NK-92 treated with Interleukin-12 subunit alpha and Interleukin-12 subunit beta, amount 100 ng/mL, for 24 hours (cell line): ENCODE data around the gene IST1.
"Not testable (repeated sequence)": the region's sequence is repeated elsewhere in the genome, so short reads cannot be mapped to it uniquely, and the experiment has no call there.

Experiments used
- DNase-seq: peaks from one replicate; lab custom pipeline; 2025; lab: John Stamatoyannopoulos, UW

IST1 gene

DNA sequence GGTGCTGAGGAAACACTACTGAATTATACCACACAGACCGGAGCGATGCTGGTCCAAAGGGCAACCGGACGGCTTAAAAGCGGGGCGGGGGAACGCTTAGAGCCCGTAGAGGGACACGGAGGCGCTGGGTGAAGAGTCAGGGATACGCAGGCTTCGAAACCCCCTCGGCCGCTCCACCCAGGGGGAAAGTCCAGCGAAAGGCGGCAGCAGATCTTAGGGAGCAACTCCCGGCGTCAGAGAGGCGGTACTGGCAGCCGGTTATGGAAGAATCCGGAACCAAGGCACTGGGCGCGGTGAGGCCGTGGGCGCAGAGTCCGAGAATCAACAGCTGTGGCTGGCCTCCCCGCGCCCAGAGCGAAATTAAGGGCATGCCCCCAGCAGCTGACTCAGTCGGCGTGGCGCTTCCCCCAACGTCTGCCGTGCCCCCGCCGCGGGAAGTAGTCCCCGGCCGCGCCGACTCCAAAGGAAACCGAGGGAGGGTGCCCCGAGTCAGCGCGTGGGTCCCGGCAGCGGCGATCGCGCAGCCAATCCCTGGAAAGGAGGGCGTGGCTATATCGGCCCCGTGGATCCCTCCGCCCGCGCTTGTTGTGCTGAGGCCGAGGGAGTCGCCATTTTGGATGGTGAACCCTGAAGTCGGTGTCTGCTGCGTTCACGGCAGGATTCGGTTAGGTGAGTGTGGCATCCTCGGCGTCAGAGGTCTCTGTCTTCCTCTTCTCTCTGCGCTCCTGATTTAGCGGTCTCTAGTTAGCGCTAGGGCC is at the start of gene IST1:
Gene IST1, plus strand, starts transcription at position 611 of the 758 bp plus-strand sequence. CDS start 20,110 bp downstream, outside the sequence.
- DNase-seq, result peak; percentile 95

DNA sequence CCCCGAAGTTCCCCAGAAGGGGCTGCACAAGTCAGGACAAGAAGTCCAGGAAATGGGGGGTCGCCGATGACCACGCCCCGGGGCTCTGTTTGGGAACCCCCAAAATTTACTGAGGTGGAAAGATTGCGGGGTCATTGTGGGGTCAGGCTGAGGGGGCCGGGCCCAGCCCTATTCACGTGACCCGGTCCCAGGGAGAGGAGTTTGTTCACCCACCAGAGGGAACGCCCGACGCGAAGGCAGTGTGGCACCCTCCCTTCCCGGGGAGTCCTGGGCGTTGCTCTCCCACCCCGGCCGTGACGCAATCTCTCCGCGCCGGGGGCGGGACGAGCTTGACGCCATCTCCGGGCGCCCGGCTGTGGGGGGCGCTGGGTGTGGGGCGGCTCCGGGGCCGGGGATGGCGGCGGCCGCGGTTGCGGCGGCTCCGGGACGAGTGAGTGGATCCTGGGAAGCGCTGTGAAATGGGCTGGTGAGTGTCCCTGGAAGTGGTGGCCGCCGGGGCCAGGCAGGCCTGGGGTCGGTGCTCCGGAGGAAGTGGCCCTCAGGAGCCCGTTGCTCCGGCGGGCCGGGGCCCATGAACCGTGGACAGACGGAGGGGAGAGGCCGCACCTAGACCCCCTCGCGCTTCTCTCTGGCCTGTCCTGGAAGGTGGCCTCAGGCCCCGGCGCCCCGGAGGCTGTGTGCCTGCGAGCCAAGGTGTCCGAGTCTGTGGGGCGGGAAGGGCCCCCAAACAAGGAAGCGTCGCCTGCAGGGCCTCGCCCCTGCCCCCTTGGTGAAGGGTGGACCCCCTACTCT is 49.5 kb upstream of the IST1 start, which contains the start of gene ATXN1L:
Gene ATXN1L, plus strand, starts transcription at position 338 of the 792 bp plus-strand sequence. CDS start 3,765 bp downstream, outside the sequence.
- peak; percentile 69 for DNase-seq

DNA sequence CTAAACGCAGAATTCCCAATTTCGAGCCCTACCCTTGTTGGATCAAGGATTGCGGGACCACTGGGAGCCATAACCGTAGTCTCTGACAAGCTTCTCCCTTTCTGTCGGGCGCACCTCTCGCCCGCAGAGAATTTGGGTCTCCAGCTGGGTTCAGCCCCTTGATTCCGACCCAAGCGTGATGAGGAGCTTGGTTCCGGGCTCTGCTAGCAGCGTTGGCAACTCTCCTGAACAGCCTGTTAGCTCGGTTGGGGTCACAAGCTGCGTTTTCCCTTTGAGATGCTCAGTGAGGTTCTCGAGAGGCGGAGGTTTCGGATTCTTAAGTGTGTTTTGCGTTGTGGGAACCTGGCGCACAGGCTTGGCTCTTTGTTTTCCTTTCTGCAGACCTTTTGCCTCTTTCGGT is 48.9 kb upstream of the IST1 start:
- no peak for DNase-seq

DNA sequence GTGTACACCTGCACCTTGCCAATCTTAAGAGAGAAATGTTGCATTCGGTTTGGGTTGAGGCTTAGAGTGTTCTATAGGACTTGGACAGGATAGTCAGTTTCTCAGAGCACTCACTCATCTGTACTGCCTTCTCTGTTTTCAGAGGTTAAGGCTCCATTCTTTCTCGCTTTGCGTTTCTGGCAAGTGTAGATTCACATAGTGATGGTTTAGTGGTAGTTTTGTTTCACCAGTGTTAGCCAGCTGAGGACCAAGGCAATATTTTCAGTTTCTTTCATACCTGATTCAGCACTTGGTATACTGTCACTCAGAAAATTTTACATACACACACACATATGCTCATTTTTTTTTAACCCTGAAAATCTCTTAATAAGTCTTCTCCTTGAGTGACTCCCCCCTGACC is 48.2 kb upstream of the IST1 start:
- no peak for DNase-seq

DNA sequence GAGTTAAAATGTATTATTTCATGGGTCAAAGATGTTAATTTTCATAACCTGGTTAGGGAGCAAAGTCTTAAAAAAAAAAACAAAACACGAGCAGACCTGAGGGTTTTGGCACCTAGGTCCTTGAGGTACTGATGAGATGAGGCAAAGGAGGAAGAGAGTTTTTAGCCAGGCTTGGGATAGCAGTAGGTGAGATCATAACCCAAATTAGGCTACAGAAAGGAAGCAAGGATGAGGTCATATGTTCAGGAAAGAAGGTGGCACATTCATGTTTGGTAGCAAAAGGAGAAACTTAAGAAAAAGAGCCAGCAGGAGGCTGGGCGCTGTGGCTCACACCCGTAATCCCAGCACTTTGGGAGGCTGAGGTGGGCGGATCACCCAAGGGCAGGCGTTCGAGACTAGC is 46.7 kb upstream of the IST1 start:
- DNase-seq, result no peak

DNA sequence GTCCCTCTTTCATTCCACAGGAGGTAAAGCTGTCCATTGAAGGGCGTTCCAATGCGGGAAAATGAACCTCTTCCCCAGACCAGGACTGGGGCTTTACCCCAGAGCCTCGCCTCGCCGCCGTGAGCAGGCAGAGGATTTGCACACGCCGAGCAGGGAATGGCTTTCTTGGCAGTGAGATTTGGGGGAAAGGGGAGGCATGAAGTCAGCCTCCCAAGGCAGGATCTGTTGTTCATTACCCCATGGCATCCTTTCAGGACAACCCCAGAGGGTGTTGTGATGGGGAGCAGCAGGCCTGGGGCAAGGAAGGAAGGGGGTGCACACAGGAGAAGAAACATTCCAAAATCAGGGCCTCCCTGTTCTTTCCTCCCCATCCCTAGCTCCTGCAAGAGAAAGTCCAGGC is 43.6 kb upstream of the IST1 start:
- no peak for DNase-seq

DNA sequence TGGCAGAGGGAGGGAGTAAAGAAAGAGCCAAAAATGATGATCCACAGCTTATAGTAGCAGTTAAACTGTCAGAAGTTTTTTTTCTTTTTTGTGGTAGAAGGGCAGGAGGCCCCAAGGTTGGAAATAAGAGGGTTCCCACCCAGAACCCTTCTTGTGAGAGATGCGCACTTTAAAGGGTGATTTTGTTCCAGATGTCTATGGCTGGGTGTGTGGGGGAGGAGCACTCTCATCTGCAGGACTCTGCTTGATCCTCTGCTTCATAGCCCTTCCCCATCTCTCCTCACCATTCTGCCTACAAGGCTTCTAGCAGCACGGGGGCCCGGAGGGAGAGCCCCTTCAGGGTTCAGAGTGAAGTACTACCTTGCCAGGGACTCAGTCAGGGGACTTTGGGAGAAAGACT is 43.2 kb upstream of the IST1 start:
- no peak for DNase-seq

DNA sequence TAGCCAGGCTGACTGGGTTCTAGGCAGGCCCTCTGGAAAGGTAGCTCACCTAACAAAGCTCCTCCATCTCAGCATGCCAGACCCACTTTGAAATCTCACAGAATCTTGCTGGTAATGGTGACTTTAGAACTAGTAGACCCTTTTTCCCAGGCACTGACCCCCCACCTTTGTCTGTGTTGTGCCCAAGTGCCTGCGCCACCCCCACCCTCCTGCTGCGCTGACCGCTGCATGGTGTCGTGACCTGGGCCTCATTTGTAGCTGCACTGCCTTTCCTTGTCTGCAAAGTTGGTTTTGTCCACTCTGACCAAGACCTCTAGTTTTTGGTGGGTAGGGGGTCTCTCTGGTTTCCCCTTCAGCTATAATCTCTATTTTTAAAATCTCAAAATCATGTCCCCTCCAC is 42.8 kb upstream of the IST1 start:
- no peak for DNase-seq

DNA sequence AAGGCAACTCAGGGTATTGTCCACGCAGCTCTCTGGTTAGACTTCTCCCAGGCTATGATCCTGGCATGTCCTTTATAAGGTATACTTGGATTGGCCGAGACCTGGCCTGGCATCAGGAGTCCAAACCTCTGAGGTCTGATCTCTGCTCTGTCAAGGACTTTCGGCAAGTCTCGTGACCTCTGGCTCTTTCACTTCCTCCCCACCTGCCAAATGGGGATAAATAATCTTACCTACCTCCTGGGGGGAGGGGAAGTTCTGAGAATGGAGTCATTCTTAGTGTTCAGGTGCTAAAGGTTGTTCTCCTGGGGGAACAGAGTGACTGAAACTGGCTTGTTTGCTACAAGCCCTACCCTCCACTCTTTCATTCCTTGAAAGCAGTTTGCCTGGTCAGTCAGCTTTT is 41.9 kb upstream of the IST1 start:
- DNase-seq, result no peak

DNA sequence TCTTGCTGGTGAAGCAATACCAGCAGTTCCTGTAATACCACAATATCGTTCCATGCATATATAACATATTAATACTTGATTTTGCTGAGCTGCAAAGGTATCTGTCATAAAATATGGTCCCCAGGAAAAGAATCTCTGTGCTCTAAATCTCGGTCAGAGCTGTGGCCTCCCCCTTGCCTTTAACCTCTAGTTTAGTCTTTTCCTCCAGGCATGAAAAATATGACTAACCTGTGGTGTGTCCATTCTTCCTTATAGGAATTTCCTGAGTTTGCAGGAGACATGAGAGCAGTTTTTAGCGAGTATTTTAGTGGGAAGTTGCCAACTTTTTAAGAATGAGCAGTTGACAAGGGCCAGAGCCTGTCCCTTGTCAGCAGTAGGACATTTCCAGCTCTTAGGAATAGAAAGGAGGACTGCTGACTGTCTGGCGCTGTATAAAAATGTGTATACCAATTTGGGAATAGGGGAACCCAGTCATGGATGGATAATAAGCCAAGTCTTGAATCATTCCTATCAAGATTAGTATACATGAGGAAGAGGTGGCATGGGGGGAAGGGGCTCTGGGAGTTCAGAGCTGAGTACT is 40.9 kb upstream of the IST1 start:
- no peak for DNase-seq

DNA sequence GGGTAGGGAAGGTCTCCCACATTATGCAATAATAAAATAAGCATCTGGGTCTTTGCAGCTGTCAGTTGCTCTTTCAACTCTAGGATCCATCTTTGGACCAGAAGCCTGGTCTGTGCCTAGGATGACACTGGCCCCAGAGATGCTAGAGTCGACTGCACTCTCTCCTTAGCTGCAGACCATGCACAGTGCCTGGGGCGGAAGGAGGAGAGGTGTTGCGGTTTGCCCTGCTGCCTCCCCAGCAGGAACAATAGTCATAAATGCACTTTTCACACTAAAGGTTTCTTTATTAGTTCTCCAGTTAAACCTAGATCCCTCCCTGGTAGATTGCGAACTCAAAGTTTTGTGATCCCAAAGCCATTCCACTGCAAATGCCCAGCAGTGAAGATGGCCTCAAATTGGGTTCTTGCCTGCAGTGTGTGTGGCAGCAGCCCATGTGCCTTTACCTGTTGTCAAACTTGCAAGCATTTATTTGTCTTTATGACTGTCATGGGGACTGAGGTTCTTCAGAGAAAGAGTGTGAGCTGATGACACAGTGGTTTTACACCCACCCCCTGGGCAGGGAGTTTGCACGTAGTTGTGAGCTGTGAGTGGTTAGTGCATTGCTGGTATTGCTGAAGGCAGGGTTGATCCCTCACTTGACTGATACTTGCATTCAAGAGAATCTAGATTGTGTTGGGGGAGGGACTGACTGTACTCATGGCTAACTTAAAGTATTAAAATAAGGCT is 39.2 kb upstream of the IST1 start:
- peak; percentile 29 for DNase-seq

DNA sequence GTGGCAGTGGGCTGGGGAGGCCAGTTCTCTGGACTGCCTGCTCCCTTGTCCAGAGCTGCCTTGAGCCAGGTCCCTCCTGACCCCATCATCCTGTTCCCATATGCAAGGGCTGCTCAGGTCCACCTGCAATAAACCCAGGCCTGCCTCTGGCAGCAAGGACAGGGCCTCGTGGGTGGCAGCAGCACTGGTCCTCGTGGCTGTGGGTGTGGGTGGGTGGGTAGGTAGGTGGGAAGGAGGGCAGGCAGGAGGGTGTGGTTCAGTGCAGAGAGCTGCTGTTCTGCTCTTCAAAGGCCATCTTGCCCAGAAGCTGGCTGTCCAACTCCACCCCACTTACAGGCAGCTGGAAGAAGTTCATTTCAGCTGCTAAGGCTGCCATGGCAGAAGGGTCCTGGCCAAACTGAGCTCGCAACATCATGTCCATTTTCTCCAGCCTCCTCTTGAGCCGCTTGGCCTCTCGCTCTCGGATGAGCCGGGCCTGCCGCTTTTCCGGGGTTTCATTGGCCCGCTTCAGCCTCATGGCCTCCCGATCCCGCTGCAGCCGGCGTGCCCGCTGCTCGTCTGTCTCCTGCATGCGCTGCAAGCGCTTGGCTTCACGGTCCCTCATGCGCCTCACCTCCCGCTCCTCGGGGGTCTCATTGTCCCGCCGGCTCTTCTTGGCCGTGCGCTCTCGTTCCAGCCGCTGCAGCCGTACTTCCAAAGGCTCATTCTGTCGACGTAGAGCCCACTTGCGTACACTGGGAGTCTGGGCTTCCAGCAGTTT is 35.4 kb upstream of the IST1 start:
- DNase-seq, result no peak

DNA sequence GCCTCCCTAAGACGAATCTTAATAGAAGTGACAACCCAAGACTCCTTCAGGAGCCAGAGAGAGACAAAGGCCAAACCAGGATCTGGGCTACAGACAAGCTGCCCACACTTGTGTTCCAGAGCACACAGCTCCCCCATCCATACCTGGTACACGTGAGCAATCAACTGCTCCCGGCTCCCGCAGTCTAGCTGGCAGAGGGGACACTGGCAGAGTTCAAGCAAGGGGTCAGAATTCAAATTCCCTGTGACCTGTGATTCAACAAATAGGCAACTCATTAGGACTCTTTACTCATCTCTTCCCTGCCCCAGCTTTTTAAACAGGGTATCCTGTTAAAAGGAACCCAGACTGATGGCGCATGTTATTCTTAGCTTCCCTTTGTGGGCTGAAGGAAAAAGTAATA is 31.3 kb upstream of the IST1 start:
- DNase-seq, result no peak

DNA sequence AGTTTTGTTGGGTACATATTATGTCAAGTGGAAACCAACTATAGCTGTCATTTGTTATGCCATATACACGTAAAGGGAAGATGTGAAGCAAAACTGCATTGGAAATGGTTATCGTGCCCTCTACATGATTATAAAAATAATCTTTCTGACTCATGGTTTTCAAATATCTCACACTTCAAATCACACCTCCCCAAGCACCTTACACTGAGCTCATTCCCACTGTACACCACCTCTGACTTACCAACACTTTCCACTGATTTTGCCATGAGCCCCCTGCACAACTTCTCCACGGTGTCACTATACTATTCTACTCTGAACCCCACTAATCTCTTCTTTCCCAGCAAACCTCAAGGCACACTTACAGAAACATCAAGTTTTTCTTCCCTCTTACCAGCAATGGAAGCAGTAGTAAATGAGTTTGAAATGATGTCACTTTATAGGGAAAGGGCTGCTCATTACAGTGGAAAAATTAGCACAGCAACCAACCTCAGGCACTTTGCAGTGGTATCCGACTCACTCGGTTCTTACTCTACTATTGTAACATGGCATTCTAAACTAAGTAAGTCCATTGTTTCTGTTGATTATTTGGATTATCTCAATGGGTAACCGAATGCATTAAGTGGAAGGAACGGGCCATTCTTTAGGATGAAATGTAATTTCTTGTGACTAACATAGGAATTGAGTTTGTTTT is 30.0 kb upstream of the IST1 start:
- no peak for DNase-seq

DNA sequence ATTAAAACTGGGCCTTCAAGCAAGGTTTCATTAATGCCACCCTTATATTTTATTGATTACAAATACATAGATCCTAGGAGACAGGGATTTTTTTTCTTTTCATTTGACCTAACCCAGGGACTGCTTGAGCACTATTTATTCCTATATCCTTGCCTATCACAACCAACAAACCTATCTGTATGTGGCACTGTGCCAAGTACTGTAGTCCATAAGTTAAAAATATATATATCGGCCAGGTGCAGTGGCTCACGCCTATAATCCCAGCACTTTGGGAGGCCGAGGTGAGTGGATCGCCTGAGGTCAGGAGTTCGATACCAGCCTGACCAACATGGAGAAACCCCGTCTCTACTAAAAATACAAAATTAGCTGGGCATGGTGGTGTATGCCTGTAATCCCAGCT is 28.2 kb upstream of the IST1 start:
- not testable (repeated sequence) for DNase-seq

DNA sequence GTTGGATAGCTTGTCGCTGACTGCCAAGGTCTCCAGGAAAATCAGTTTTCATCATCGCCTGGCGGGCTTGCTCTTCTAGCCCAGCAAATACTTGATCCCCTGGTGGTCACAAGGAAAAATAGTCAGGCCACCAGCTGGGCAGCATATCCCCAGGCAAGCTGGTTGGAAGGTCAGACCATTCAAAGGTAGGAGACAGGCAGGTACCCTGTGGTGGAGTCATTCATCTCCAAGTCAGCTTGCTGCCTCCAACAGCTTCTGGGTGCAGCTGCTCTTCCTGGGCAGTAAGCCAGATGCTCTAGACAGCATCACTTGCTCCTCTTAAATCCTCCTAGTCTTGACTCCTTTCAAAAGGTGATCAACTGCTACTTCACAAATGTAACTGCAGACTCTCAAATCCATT is 27.4 kb upstream of the IST1 start:
- DNase-seq, result no peak

DNA sequence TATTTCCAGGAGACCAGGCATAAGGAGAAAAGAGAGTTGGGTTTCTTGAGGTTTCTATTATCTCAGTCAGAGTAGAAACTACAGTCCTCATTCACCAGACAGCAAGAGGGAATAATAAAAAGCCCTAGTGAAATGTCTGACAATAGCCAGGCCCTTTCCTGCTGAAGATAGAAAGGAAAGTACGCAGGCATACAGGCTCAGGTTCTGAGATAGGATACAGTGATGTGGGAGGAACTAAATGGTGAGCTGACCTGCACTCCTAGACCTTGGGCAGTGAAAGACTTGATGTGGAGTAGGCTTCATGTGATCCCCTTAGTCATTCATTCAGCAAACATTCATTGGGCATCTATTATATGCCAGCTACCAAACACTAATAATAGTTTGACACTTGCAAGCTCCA is 26.2 kb upstream of the IST1 start:
- no peak for DNase-seq

DNA sequence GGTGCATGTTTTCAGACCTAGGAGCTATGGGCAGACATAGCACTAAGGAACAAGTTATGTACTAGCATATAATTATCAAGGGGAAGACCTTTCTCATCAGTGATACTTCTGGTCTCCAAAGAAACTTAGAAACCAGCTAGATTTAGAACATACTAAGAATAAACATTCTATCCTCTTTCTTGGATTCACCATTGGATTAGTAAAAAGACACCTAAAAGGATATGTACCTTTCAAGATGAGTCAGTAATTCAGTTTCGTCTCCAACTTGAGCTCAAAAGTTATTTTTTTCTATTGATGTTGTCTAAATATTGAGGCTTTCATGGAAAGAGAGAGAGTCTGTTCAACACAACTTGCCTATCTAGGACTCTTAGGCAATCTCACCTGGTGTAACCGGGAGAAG is 24.5 kb upstream of the IST1 start:
- no peak for DNase-seq

DNA sequence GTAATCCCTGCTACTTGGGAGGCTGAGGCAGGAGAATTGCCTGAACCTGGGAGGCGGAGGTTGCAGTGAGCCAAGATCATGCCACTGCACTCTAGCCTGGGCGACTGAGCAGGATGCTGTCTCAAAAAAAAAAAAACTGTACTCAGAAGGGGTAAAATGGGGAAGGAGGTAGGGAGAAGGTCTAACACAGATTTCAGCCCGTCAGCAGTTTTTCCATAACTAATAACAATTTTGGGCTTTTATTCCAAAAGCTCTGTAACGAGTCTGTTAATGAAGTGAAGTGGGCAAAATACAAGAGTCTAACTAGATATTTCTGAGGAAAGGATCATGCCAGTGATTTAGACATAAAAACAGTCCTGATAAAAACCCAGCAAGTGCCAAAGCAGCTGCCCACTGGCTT is 22.1 kb upstream of the IST1 start:
- DNase-seq, result no peak

DNA sequence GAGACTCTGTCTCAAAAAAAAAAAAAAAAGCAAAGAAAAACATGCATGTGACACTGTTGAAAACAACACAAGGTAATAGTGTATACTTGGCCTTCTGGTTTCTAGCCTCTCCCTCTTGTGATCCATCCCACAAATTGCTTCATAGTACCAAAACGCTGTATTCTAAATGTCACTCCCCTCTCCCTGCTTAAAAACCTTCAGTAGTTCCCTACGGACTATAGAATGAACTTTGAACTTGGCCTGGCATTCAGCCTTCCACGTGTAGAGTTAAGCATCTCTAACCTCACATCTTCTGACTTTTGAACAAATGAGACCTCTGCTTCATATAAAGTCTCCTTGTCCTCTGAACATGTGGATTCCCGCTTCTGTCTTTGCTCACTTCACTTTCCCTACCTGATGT is 16.4 kb upstream of the IST1 start:
- DNase-seq, result no peak

DNA sequence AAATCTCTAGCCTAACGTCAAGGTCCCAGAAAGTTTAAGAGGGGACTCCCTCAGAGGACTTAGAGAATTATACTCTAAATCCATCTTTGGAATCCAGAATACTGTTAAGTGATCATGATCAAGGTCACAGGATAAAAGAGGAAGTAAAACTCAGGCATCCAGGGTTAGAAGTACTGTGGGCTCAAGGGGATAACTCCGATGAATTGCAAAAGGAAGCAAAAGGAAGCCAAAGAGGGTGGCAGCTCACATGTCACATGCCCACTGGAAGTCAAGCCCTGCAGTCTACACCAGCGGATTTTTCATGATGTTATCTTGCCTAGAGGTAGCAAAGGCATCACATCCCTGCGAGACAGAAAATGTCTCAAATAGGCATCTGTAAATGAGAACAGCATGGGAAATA is 15.2 kb upstream of the IST1 start:
- no peak for DNase-seq
